Breast epithelium (tissue), 3 donors: ENCODE measurements around the gene RUBCN.

Source experiments
- POLR2AphosphoS5 ChIP-seq, 3 donors: sonication (generic); formaldehyde crosslinking; IDR thresholded peaks; one replicate each; pipeline ENCODE4 v1.6.1; 2017; ENCODE audit warnings: antibody characterized with exemption in 3 of 3
- TF ChIP-seq, protein P1 (sequence below), 3 donors: fragments of 450-650 bp; IDR thresholded peaks; one replicate each; pipeline ENCODE4 v1.5.1; 2016 to 2017; ENCODE audit warnings: antibody characterized with exemption in 3 of 3, mild to moderate bottlenecking in 3 of 3, moderate library complexity in 3 of 3

GRCh38 chr3:197687570-197687969, 49.1 kb downstream of the RUBCN start:
- TF ChIP-seq, protein P1, sequence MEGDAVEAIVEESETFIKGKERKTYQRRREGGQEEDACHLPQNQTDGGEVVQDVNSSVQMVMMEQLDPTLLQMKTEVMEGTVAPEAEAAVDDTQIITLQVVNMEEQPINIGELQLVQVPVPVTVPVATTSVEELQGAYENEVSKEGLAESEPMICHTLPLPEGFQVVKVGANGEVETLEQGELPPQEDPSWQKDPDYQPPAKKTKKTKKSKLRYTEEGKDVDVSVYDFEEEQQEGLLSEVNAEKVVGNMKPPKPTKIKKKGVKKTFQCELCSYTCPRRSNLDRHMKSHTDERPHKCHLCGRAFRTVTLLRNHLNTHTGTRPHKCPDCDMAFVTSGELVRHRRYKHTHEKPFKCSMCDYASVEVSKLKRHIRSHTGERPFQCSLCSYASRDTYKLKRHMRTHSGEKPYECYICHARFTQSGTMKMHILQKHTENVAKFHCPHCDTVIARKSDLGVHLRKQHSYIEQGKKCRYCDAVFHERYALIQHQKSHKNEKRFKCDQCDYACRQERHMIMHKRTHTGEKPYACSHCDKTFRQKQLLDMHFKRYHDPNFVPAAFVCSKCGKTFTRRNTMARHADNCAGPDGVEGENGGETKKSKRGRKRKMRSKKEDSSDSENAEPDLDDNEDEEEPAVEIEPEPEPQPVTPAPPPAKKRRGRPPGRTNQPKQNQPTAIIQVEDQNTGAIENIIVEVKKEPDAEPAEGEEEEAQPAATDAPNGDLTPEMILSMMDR (IDR thresholded peaks at IDR 0.05), result no peak
- TF ChIP-seq POLR2AphosphoS5 (IDR thresholded peaks at IDR 0.05), result no peak
